Measurements from ENCODE around the gene RSPH3. TPM values are rescaled to one million over a fixed set of nuclear protein-coding genes. Genes with fewer than 3 reads are reported as not detected.

RSPH3 gene
- total RNA-seq, 4 donors from 2014 or later = 8.0 to 13.2 (median 11.2) TPM

DNA sequence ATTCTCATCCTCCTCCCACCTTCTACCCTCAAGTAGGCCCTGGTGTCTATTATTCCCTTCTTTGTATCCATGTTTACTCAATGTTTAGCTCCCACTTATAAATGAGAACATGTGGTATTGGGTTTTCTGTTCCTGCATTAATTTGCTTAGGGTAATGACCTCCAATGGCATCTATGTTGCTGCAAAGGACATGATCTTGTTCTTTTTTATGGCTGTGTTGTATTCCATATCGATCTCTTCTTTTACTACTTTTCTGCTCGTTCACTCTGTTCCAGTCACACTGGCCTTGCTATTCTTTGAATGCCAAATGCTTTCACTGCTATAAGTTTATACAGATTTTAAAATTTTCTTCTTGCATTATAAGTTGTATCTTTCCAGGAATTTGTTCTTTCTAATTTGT, 57.7 kb downstream of the RSPH3 start:
- intact Hi-C loops (cut with DNase I) = no loop called here
- Histone ChIP-seq H3K9me3 (no peaks in the 10 kb centered on the region), H3K27me3 (peaks cover 0 to 6% (median 0%) of the 10 kb centered on the region in 4 donors), H3K4me3 (no peak overlapping the region), H3K27ac (no peak overlapping the region), H3K4me1 (peaks cover 0 to 16% (median 5%) of the 10 kb centered on the region in 3 donors), H3K36me3 (no peaks in the 10 kb centered on the region)
- WGBS, 2 donors = 89 to 95% methylated on average over 2 of the region's 2 CpGs
- DNase-seq = no peak
- TF ChIP-seq, protein P1, sequence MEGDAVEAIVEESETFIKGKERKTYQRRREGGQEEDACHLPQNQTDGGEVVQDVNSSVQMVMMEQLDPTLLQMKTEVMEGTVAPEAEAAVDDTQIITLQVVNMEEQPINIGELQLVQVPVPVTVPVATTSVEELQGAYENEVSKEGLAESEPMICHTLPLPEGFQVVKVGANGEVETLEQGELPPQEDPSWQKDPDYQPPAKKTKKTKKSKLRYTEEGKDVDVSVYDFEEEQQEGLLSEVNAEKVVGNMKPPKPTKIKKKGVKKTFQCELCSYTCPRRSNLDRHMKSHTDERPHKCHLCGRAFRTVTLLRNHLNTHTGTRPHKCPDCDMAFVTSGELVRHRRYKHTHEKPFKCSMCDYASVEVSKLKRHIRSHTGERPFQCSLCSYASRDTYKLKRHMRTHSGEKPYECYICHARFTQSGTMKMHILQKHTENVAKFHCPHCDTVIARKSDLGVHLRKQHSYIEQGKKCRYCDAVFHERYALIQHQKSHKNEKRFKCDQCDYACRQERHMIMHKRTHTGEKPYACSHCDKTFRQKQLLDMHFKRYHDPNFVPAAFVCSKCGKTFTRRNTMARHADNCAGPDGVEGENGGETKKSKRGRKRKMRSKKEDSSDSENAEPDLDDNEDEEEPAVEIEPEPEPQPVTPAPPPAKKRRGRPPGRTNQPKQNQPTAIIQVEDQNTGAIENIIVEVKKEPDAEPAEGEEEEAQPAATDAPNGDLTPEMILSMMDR (IDR thresholded peaks at IDR 0.05) = no peak
- no peak for TF ChIP-seq POLR2A (IDR thresholded peaks at IDR 0.05)

DNA sequence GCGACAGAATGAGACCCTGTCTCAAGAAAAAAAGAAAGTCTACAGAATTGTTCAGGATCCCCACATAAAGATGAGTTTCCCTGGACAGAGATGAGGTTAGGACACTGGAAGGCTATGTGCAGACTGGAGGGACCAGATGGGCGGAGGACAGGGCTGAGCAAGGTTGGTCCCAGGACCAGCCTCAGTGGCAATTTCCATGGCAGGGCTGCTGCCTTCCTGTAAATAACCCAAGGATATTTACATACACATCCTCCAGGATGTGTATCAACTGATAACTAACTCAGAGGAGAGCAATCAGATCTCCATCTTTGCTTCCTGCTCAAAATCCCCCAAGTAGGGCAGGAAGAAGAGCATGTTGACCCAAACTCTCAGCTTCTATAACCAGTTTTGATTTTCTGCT, 58.8 kb downstream of the RSPH3 start:
- no peak for TF ChIP-seq POLR2A (IDR thresholded peaks at IDR 0.05)
- TF ChIP-seq, protein P1 (IDR thresholded peaks at IDR 0.05) = no peak
- Histone ChIP-seq H3K36me3 (no peaks in the 10 kb centered on the region), H3K27me3 (peaks cover 0 to 6% (median 0%) of the 10 kb centered on the region in 4 donors), H3K4me1 (peaks cover 0 to 16% (median 5%) of the 10 kb centered on the region in 3 donors), H3K9me3 (no peaks in the 10 kb centered on the region), H3K27ac (no peak overlapping the region), H3K4me3 (no peak overlapping the region)
- intact Hi-C loops (cut with DNase I) = no loop called here
- DNase-seq = no peak
- 75 to 93% methylated on average over 2 of the region's 2 CpGs for WGBS, 2 donors

DNA sequence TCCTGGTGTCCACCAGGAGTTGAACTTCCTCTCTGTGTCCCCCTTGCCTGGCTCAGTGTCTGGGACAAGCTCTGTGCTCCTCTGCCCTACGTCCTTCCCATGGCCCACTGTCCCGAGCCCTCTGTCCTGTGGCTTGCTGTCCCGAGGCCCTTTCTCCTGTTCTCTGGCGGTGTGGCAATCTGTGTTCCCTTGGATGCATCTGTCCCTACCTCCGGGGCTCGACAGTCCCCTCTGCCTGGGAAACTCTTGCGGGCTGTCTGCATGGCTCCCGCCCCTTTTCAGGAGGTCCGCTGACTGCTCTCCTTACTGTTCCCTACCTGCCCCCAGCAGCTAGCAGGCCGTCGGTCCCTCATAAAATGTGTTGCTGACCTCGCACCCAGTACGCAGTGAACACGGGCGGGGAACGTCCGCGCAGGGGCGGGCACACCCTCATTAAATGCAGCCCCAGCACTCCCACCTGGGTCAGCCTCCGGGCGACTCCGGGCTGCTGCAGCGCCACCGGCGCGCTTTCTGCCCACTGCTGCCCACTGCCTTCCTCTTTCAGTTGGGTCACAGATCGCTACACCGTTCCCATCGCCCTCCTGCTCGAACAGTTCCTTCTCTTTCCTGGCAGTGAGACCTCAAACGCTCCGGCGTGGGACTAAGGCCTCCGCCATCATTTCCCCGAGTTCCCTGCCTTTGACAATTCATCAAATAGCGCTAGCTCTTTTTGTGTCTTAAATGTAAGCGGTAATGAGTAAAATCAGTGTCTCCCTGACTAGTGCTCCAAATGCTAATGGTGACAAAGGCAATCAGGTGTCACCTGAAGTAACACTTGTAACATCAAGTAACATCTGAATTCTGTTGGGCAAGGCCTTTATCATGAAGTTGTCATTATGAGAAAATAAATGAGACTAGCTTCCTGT, 60.5 kb downstream of the RSPH3 start:
- H3K9me3 ChIP-seq = no peaks in the 10 kb centered on the region
- WGBS, 2 donors = 45 to 72% methylated on average over 27 to 33 of the region's 37 CpGs
- H3K27ac ChIP-seq = no peak overlapping the region
- intact Hi-C loops (cut with DNase I) = no loop called here
- peaks cover 0 to 16% (median 5%) of the 10 kb centered on the region in 3 donors for H3K4me1 ChIP-seq
- H3K36me3 ChIP-seq = no peaks in the 10 kb centered on the region
- no peak for DNase-seq
- peak overlapping the region; percentile 12 to 48 (median 30) for H3K4me3 ChIP-seq
- no peak for TF ChIP-seq POLR2A (IDR thresholded peaks at IDR 0.05)
- TF ChIP-seq, protein P1 (IDR thresholded peaks at IDR 0.05) = no peak
- H3K27me3 ChIP-seq = peaks cover 0 to 6% (median 0%) of the 10 kb centered on the region in 4 donors

DNA sequence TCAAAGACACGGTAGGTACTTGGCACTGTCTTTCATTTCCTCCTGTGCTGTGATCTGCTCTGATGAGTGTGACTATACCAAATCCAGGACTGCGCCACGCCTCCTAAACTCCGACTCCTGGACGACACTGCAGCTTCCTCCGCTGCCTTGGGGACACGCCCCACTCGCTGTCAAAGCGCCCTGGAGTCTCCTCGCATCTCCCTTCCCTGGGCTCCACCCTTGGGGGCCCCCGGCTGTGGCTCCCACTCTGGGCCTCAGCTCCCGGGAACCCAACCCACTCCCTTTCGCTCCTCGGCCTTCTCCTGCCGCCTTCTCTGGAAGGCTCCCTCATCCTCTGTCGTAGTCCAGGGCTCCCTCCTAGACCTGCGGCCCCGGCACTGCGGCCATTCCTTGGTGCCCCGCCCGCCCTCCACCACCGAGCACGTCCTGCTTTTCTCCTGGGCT, 61.2 kb downstream of the RSPH3 start:
- Histone ChIP-seq H3K4me3 (peak overlapping the region; percentile 12 to 48 (median 30)), H3K9me3 (no peaks in the 10 kb centered on the region), H3K27me3 (peaks cover 0 to 6% (median 0%) of the 10 kb centered on the region in 4 donors), H3K4me1 (peaks cover 0 to 16% (median 5%) of the 10 kb centered on the region in 3 donors), H3K36me3 (no peaks in the 10 kb centered on the region), H3K27ac (no peak overlapping the region)
- 25 to 48% methylated on average over 18 to 23 of the region's 23 CpGs for WGBS, 2 donors
- DNase-seq = no peak
- TF ChIP-seq POLR2A (IDR thresholded peaks at IDR 0.05) = no peak
- TF ChIP-seq, protein P1 (IDR thresholded peaks at IDR 0.05) = no peak
- intact Hi-C loops (cut with DNase I) = no loop called here

DNA sequence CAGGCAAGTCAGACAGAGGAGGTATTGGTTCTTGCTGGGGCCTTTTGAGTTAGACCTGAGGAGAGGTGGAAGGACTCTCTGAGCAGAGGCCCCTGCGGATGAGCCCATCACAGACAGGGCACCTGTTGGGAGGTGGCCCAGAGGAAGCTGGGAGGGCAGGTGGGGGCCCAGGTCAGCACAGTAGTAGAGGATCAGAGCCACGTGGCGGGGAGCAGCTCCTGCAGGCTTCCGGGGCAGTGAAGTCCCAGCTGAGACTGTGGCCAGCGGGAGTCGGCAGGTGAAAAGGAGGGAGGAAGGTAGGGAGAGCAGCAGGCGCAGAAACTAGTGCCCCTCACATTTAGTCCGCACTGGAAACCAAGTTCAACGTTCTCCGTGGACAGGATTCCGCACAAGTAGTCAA, 61.8 kb downstream of the RSPH3 start:
- H3K4me1 ChIP-seq = peaks cover 0 to 16% (median 5%) of the 10 kb centered on the region in 3 donors
- no peak for TF ChIP-seq POLR2A (IDR thresholded peaks at IDR 0.05)
- TF ChIP-seq, protein P1 (IDR thresholded peaks at IDR 0.05) = no peak
- H3K36me3 ChIP-seq = no peaks in the 10 kb centered on the region
- WGBS, 2 donors = 78 to 87% methylated on average over 11 of the region's 11 CpGs
- peaks cover 0 to 6% (median 0%) of the 10 kb centered on the region in 4 donors for H3K27me3 ChIP-seq
- no peak overlapping the region for H3K4me3 ChIP-seq
- H3K9me3 ChIP-seq = no peaks in the 10 kb centered on the region
- intact Hi-C loops (cut with DNase I) = no loop called here
- no peak for DNase-seq
- H3K27ac ChIP-seq = no peak overlapping the region
